Fibroblast of lung (primary cell): ENCODE results near the gene DENND5B. TPM values are rescaled to one million over a fixed set of nuclear protein-coding genes. Genes with fewer than 3 reads are reported as not detected.

Experiments used
- DNase-seq, 2 donors: peaks; one replicate each; pipeline versions ENCODE4 v3.0.0 to v3.0.0-alpha.2; 2010; ENCODE audit warnings: low read depth in 2 of 2
- H2AFZ ChIP-seq: 2 replicates; pipeline ENCODE4 v1.5.1; 2012; ENCODE audit warnings: low read length, control low read depth, inconsistent platforms
- H3K27ac ChIP-seq: 2 replicates; pipeline ENCODE4 v1.5.1; 2011; ENCODE audit warnings: low read length, control low read depth; ENCODE audit not compliant: insufficient read depth
- H3K27me3 ChIP-seq: 2 replicates; pipeline ENCODE4 v1.5.1; 2011; ENCODE audit warnings: mild to moderate bottlenecking, low read length; ENCODE audit not compliant: control insufficient read depth, insufficient read depth
- H3K36me3 ChIP-seq: 2 replicates; pipeline ENCODE4 v1.5.1; 2011; ENCODE audit warnings: low read length; ENCODE audit not compliant: control insufficient read depth, insufficient read depth
- H3K4me1 ChIP-seq: 2 replicates; pipeline ENCODE4 v1.5.1; 2011; ENCODE audit warnings: low read length; ENCODE audit not compliant: control insufficient read depth, insufficient read depth; ENCODE audit errors: extremely low read depth
- H3K4me2 ChIP-seq: 2 replicates; pipeline ENCODE4 v1.5.1; 2011; ENCODE audit warnings: low read length, control low read depth; ENCODE audit not compliant: insufficient read depth; ENCODE audit errors: extremely low read depth
- H3K4me3 ChIP-seq, 4 experiments: fragments of 200-600 bp in 1 of 4; sonication (generic) in 1 of 4; replicated peaks in 1 of 4; 2 replicates each; pipeline ENCODE4 v1.5.1; 2011 to 2016; ENCODE audit warnings: low read length in 4 of 4, low read depth in 3 of 4, mild to moderate bottlenecking in 3 of 4, control low read depth in 2 of 4, inconsistent platforms in 1 of 4, mixed read lengths in 1 of 4; ENCODE audit not compliant: insufficient read depth in 1 of 4; ENCODE audit errors: control extremely low read depth in 1 of 4
- H3K79me2 ChIP-seq: 2 replicates; pipeline ENCODE4 v1.5.1; 2012; ENCODE audit warnings: mild to moderate bottlenecking, low read length, inconsistent platforms; ENCODE audit not compliant: control insufficient read depth, insufficient read depth
- H3K9ac ChIP-seq: 2 replicates; pipeline ENCODE4 v1.5.1; 2011; ENCODE audit warnings: mild to moderate bottlenecking, low read length, control low read depth; ENCODE audit not compliant: insufficient read depth
- H3K9me3 ChIP-seq: 2 replicates; pipeline ENCODE4 v1.5.1; 2012; ENCODE audit warnings: low read depth, low read length; ENCODE audit not compliant: control insufficient read depth, insufficient read depth
- H4K20me1 ChIP-seq: 2 replicates; pipeline ENCODE4 v1.5.1; 2011; ENCODE audit warnings: low read length; ENCODE audit not compliant: control insufficient read depth, insufficient read depth; ENCODE audit errors: extremely low read depth
- CTCF ChIP-seq, 2 donors: IDR thresholded peaks in 1 of 2; conservative IDR thresholded peaks in 1 of 2; 1 replicate in 1 of 2; 2 replicates in 1 of 2; pipeline ENCODE4 v1.5.1; 2011 to 2012; ENCODE audit warnings: low read length in 2 of 2, control low read depth in 1 of 2, inconsistent platforms in 1 of 2, low read depth in 1 of 2, mild to moderate bottlenecking in 1 of 2
- EZH2 ChIP-seq: IDR thresholded peaks from 2 replicates; pipeline ENCODE4 v1.5.1; 2012; ENCODE audit warnings: low read length, control low read depth, mild to moderate bottlenecking; ENCODE audit errors: missing control alignments
- polyA plus RNA-seq, 2 donors: library from polyadenylated mRNA; depleted of rRNA in 1 of 2; stranded (reverse) in 1 of 2; unstranded in 1 of 2; fragments of >200 nt; gene quantifications; 2 replicates each; pipeline ENCODE4 v1.2.1, GENCODE V29; 2011 to 2012; ENCODE audit warnings: missing spikeins in 1 of 2
- total RNA-seq: library from RNA; depleted of rRNA; stranded (reverse); fragments of >200 nt; gene quantifications from 2 replicates; pipeline ENCODE4 v1.2.1, GENCODE V29; 2014

DENND5B gene
- total and polyA plus RNA-seq, 2 donors (not counting 1 experiment from before 2014, with no cell fraction given) = 5.3 to 6.9 TPM

GRCh38 chr12:31518680-31519227 lies 72.2 kb downstream of the DENND5B start:
- Histone ChIP-seq H3K36me3 (no peaks in the 10 kb centered on the region), H3K4me1 (peaks cover 19% of the 10 kb centered on the region), H3K9me3 (no peaks in the 10 kb centered on the region), H3K27me3 (no peaks in the 10 kb centered on the region), H3K4me3 (peak overlapping the region in 1 of 4 experiments; percentile 9), H3K79me2 (no peaks in the 10 kb centered on the region), H3K4me2 (peak overlapping the region; percentile 76), H3K27ac (peak overlapping the region; percentile 89), H2AFZ (no peak overlapping the region), H3K9ac (peak overlapping the region; percentile 54), H4K20me1 (no peaks in the 10 kb centered on the region)
- DNase-seq = peak; percentile 100
- TF ChIP-seq CTCF (conservative IDR thresholded peaks at IDR 0.05 in 1 of 2, IDR thresholded peaks at IDR 0.05 in 1 of 2; ENCODE audit: low read depth in 1 of 2, low read length in 2 of 2) (no peak), EZH2 (no peak)

GRCh38 chr12:31517994-31518393 lies 72.9 kb downstream of the DENND5B start:
- peak; percentile 34 to 36 for DNase-seq
- Histone ChIP-seq H3K9ac (peak overlapping the region; percentile 44), H2AFZ (no peak overlapping the region), H3K4me2 (peak overlapping the region; percentile 21), H3K4me3 (no peak overlapping the region), H4K20me1 (no peaks in the 10 kb centered on the region), H3K9me3 (no peaks in the 10 kb centered on the region), H3K4me1 (peaks cover 19% of the 10 kb centered on the region), H3K27me3 (no peaks in the 10 kb centered on the region), H3K79me2 (no peaks in the 10 kb centered on the region), H3K27ac (peak overlapping the region; percentile 70), H3K36me3 (no peaks in the 10 kb centered on the region)
- no peak for TF ChIP-seq CTCF (conservative IDR thresholded peaks at IDR 0.05 in 1 of 2, IDR thresholded peaks at IDR 0.05 in 1 of 2; ENCODE audit: low read depth in 1 of 2, low read length in 2 of 2)
- TF ChIP-seq EZH2 = no peak

- Histone ChIP-seq H3K4me2 (no peak overlapping the region), H3K4me1 (peaks cover 19% of the 10 kb centered on the region), H3K9me3 (no peaks in the 10 kb centered on the region), H4K20me1 (no peaks in the 10 kb centered on the region), H3K9ac (no peak overlapping the region), H3K27me3 (no peaks in the 10 kb centered on the region), H3K27ac (no peak overlapping the region), H2AFZ (no peak overlapping the region), H3K36me3 (no peaks in the 10 kb centered on the region), H3K79me2 (no peaks in the 10 kb centered on the region), H3K4me3 (no peak overlapping the region)
- TF ChIP-seq CTCF (conservative IDR thresholded peaks at IDR 0.05 in 1 of 2, IDR thresholded peaks at IDR 0.05 in 1 of 2; ENCODE audit: low read depth in 1 of 2, low read length in 2 of 2) (no peak), EZH2 (no peak)
- DNase-seq = no peak
Observed at GRCh38 chr12:31516702-31517101, 74.2 kb downstream of the DENND5B start.
